ENCODE results near the gene MAML3.

MAML3 gene

GRCh38 chr4:139918591-139918990 lies 235.4 kb downstream of the MAML3 start:
- DNase-seq, result no peak

- DNase-seq, result no peak
These were observed 236.1 kb downstream of the MAML3 start for GRCh38 chr4:139917896-139918295.

- no peak for DNase-seq
These were observed 237.9 kb downstream of the MAML3 start for GRCh38 chr4:139916041-139916440.

GRCh38 chr4:139915037-139915436 lies 238.9 kb downstream of the MAML3 start:
- DNase-seq, result no peak

GRCh38 chr4:139913995-139914598 lies 239.9 kb downstream of the MAML3 start:
- DNase-seq, result no peak

- DNase-seq, result no peak
These were observed 240.5 kb downstream of the MAML3 start for GRCh38 chr4:139913398-139913990.

GRCh38 chr4:139912445-139912844 lies 241.5 kb downstream of the MAML3 start:
- no peak for DNase-seq

GRCh38 chr4:139910106-139910505 lies 243.9 kb downstream of the MAML3 start:
- no peak for DNase-seq

- no peak for DNase-seq
These were observed 245.1 kb downstream of the MAML3 start for GRCh38 chr4:139908636-139909437.

GRCh38 chr4:139907001-139907809 lies 246.8 kb downstream of the MAML3 start:
- DNase-seq, result no peak

GRCh38 chr4:139905489-139905888 lies 248.5 kb downstream of the MAML3 start:
- no peak for DNase-seq

- DNase-seq, result no peak
These were observed 249.6 kb downstream of the MAML3 start for GRCh38 chr4:139904406-139904805.

GRCh38 chr4:139903845-139904244 lies 250.1 kb downstream of the MAML3 start:
- peak; percentile 66 to 87 (median 76) for DNase-seq

- DNase-seq, result no peak
These were observed 251.4 kb downstream of the MAML3 start for GRCh38 chr4:139902321-139903320.

- no peak for DNase-seq
These were observed 252.3 kb downstream of the MAML3 start for GRCh38 chr4:139901531-139902320.

- peak in 2 of 4 experiments; percentile 48 to 56 for DNase-seq
These were observed 253.0 kb downstream of the MAML3 start for GRCh38 chr4:139900964-139901376.

GRCh38 chr4:139899346-139899745 lies 254.6 kb downstream of the MAML3 start:
- no peak for DNase-seq

GRCh38 chr4:139898293-139898692 lies 255.7 kb downstream of the MAML3 start:
- peak in 2 of 4 experiments; percentile 23 to 36 for DNase-seq

- no peak for DNase-seq
These were observed 257.8 kb downstream of the MAML3 start for GRCh38 chr4:139896091-139896604.

- no peak for DNase-seq
These were observed 260.2 kb downstream of the MAML3 start for GRCh38 chr4:139893801-139894200.
